ENCODE measurements around the gene LAMA1.

GRCh38 chr18:7020995-7021777 is 96.4 kb downstream of the LAMA1 start:
- TF ChIP-seq, protein P1, sequence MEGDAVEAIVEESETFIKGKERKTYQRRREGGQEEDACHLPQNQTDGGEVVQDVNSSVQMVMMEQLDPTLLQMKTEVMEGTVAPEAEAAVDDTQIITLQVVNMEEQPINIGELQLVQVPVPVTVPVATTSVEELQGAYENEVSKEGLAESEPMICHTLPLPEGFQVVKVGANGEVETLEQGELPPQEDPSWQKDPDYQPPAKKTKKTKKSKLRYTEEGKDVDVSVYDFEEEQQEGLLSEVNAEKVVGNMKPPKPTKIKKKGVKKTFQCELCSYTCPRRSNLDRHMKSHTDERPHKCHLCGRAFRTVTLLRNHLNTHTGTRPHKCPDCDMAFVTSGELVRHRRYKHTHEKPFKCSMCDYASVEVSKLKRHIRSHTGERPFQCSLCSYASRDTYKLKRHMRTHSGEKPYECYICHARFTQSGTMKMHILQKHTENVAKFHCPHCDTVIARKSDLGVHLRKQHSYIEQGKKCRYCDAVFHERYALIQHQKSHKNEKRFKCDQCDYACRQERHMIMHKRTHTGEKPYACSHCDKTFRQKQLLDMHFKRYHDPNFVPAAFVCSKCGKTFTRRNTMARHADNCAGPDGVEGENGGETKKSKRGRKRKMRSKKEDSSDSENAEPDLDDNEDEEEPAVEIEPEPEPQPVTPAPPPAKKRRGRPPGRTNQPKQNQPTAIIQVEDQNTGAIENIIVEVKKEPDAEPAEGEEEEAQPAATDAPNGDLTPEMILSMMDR (conservative IDR thresholded peaks at IDR 0.05), result no peak
- no peak for TF ChIP-seq EZH2 (IDR thresholded peaks at IDR 0.05; ENCODE audit: low read depth)
